Cardiac fibroblast (primary cell): ENCODE results near the gene WNK2.

Source experiments
- DNase-seq, 2 donors: peaks; one replicate each; pipeline versions ENCODE4 v3.0.0 to v3.0.0-alpha.2; 2010; ENCODE audit warnings: low read depth in 2 of 2
- H3K4me3 ChIP-seq, 2 donors: replicated peaks in 1 of 2; 1 replicate in 1 of 2; 2 replicates in 1 of 2; pipeline ENCODE4 v1.5.1; 2011; ENCODE audit warnings: low read depth in 2 of 2, low read length in 2 of 2, mild to moderate bottlenecking in 2 of 2, moderate library complexity in 1 of 2
- TF ChIP-seq, protein P1 (sequence below): IDR thresholded peaks from one replicate; pipeline ENCODE4 v1.5.1; 2011; ENCODE audit warnings: low read depth, mild to moderate bottlenecking, low read length, inconsistent platforms

The WNK2 gene

DNA sequence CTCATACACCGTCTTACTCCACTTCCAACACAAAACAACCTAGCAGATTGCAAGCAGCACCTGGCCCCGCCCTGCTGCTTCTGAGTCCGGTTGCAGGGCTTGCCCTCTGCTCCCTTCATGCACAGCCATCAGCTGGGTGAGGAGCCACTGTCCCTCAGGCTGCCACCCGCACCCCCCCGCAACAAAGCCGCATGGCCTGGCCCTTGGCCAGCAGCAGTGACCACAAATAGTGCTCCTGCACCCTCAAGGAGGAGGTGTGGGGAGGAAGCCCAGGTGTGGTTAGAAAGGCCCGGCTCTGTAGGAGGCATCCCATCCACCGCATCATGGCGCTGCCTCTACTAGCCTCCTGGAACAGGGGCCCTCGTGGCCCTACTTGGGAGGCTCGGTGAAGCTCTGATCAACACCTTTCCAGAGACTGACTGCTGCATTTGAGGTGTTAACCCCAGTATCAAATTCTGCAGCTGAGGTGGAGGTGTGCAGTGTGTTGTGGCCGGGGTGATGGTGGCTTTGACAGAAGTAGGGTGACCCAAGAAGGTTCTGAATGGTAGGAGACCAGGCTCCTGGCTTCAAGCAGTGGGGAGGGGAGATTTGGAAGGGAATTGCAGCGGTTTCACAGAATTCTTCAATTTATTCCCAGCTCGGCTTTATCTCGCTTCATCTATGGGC is 52.7 kb downstream of the WNK2 start:
- H3K4me3 ChIP-seq: no peak overlapping the region
- DNase-seq: no peak
- TF ChIP-seq, protein P1, sequence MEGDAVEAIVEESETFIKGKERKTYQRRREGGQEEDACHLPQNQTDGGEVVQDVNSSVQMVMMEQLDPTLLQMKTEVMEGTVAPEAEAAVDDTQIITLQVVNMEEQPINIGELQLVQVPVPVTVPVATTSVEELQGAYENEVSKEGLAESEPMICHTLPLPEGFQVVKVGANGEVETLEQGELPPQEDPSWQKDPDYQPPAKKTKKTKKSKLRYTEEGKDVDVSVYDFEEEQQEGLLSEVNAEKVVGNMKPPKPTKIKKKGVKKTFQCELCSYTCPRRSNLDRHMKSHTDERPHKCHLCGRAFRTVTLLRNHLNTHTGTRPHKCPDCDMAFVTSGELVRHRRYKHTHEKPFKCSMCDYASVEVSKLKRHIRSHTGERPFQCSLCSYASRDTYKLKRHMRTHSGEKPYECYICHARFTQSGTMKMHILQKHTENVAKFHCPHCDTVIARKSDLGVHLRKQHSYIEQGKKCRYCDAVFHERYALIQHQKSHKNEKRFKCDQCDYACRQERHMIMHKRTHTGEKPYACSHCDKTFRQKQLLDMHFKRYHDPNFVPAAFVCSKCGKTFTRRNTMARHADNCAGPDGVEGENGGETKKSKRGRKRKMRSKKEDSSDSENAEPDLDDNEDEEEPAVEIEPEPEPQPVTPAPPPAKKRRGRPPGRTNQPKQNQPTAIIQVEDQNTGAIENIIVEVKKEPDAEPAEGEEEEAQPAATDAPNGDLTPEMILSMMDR: no peak

DNA sequence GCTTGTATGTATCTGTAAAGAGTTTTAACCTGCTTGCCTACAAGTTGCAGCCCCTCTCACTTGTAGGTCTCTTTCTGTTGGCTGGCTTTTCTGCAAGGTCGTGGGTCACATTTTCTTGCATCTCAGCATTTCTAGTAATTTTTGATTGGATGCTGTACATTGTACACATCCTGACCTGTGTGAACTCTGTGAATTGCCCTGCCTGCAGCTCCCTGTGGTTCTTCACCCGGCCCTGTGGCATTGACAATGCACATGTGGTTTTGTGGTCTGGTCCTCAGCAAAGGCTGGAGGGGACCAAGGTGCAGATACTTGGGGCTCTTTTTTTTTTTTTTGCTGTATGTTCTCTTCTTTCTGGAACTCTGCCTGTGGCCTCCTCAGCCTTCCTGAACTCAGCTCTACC is 53.6 kb downstream of the WNK2 start:
- TF ChIP-seq, protein P1: no peak
- H3K4me3 ChIP-seq: no peak overlapping the region
- DNase-seq: no peak

DNA sequence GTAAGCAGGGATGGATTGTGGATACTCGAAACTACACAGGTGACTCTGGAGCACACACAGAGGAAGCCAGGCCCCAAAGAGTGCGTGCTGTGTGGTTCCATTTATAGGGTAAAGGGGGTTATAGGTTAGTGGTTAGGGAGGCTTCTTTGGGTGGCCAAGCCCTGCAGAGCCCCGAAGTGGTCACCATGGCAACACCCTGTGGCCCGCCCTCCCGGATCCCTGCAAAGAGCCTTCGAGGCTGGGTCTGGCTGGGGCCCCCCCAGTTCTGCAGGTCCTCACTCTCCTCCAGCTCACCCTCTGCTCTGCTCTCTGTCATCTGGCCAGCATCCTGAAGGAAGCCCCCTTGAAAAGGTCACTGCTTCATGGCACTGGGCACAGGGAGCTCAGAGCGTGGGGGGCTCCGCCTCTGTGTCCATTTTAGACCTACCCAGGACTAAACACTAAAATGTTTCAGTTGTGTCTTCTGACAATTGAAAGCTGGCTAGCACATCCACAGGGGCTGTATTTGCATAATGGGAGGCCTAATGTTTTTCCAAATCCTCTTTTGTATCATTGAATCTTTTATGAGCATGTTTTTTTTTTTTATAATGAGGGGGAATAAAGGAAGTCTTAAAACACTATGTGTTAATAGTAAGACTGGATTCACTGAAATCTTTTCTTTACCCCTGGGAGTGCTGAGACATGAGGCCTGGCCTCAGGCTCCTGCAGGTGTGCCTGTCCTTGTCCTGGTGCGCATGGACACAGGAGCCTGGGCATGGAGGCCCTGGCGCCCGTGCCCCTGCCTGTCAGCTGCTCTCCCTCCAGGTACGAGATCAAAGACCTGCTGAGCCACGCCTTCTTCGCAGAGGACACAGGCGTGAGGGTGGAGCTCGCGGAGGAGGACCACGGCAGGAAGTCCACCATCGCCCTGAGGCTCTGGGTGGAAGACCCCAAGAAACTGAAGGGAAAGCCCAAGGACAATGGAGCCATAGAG is 55.3 kb downstream of the WNK2 start:
- DNase-seq: no peak
- no peak overlapping the region for H3K4me3 ChIP-seq

DNA sequence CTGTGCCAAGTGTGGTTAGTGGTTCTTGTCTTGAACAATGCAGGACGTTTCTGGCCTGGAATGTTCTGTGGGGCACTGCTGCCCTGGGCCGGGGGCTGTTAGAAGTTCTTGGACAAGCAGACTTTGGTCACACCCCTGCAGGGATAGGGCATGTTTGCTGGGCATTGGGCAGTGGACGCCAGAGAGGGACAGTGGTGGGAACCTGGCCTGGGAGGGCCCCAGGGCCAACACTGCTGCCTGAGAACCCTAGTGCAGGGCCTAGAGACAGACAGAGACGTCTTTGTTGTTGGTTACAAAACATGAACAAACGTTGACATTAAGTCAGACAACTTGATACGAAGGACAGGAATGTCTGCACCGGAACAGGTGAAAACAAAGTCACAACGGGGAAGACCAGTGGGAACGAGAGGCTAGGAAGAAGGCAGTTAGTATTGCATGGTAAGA is 57.0 kb downstream of the WNK2 start:
- no peak overlapping the region for H3K4me3 ChIP-seq
- no peak for DNase-seq
- TF ChIP-seq, protein P1: no peak

More for the DNA sequence above, 55.3 kb downstream of the WNK2 start:
- TF ChIP-seq, protein P1: no peak

DNA sequence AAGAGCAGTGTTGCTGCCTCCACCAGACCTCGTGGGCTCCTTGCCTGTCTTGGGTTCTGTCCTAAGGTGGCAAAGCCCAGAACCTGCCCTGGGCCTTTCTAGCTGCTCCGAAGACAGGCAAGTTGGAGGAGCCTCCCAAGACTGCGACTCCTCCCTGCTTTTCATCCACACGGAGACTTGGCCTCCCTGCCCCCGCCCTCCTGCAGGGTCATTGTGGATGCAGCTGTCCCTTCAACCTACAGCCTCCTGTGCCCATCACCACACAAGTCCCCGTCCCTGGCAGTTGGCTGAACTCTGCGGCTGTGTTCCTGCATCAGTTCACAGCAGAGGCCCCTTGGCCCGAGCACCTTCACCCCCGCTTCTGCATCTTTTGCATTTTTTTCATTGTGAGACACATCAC is 59.2 kb downstream of the WNK2 start:
- TF ChIP-seq, protein P1: no peak
- no peak overlapping the region for H3K4me3 ChIP-seq
- DNase-seq: no peak

DNA sequence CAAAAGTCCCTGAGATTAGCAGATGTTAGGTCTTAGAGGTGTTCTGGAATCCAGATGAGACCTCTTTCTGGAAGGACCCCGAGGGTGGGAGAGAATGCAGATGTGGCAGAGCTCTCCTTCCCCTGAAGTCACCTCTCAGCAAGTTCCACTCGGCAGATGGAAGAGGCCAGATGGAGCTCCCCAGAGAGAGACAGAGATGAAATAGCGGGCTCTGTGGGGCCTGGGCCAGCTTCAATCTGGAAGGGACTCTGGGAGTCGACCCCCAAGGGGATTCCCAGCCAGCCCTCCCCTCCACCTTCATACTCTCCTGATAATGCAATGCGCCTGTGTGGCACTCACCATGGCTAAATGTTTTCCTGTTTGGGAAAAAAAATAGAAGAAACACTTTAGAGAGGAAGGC is 60.2 kb downstream of the WNK2 start:
- no peak for DNase-seq
- TF ChIP-seq, protein P1: no peak
- no peak overlapping the region for H3K4me3 ChIP-seq
